ENCODE results near the gene ESCO1. TPM values are rescaled to one million over a fixed set of nuclear protein-coding genes. Genes with fewer than 3 reads are reported as not detected.
A peak's percentile ranks its signal among the peaks of the same experiment; 100 is the strongest.

The ESCO1 gene, protein sequence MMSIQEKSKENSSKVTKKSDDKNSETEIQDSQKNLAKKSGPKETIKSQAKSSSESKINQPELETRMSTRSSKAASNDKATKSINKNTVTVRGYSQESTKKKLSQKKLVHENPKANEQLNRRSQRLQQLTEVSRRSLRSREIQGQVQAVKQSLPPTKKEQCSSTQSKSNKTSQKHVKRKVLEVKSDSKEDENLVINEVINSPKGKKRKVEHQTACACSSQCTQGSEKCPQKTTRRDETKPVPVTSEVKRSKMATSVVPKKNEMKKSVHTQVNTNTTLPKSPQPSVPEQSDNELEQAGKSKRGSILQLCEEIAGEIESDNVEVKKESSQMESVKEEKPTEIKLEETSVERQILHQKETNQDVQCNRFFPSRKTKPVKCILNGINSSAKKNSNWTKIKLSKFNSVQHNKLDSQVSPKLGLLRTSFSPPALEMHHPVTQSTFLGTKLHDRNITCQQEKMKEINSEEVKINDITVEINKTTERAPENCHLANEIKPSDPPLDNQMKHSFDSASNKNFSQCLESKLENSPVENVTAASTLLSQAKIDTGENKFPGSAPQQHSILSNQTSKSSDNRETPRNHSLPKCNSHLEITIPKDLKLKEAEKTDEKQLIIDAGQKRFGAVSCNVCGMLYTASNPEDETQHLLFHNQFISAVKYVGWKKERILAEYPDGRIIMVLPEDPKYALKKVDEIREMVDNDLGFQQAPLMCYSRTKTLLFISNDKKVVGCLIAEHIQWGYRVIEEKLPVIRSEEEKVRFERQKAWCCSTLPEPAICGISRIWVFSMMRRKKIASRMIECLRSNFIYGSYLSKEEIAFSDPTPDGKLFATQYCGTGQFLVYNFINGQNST
- total RNA-seq (2012; rRNA removed) = 4.5 and 11.4 TPM in 2 replicates
- polyA plus RNA-seq (2012; rRNA removed) = 2.2 and 3.1 TPM in 2 replicates
- polyA plus RNA-seq (2012; cell fraction: cytosol; rRNA removed) = 0.22 and 0.25 TPM in 2 replicates
- polyA plus RNA-seq (2012; cell fraction: nucleus; rRNA removed; ENCODE audit: low replicate concordance) = 2.4 and 3.6 TPM in 2 replicates
- percentile 80 among the genes with signal in this experiment for Bru-seq, nascent RNA
- BruChase-seq, experiment 1, labeled RNA remaining after a 6-hour chase = percentile 84 among the genes with signal in this experiment
- percentile 80 among the genes with signal in this experiment for BruChase-seq, experiment 2, labeled RNA remaining after a 2-hour chase
- long read RNA-seq, full-length matches to known transcripts = 1 of 5 reads
- long read RNA-seq, partial matches to known transcripts = 4 of 5 reads
- long read RNA-seq, other reads (novel, unspliced or antisense) = 0 of 5 reads

DNA sequence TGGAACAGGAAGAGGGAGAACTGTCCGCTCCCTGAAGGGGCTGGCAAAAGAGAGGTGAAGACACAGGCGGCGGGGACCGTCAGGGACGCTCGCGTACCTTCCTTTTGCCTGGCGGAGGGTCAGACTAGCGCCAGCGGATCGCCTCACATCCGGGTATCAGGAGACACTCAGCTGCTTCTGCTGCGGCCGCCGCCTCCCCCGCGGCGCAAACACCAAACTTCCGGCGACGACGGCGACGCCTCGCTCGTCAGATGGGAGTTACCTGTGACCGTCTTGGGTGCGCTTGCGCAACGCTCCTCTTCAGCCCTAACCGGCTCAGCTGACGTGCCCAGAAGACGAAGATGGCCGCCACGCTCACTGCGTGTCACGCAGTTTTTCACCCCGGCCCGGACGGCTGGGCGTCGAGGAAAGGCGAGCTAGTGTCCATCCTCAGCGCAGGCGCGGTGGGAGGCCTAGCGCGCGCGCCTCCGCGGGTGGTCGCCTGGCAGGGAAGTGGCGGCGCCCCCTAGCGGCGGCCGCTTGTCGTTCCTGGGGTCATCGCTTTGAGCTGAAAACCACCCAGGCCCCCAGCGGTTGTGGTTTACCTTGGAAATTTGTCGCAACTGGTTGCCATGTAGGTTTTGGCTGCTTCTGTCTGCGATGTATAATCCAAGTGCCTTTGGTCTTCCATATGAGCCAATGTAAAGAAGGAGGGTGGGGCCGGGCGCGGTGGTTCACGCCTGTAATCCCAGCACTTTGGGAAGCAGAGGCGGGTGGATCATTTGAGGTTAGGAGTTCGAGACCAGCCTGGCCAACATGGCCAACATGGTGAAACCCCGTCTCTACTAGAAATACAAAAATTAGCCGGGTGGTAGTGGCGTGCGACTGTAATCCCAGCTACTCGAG lies at the start of gene ESCO1:
Gene ESCO1, minus strand, starts transcription at position 179 of the 885 bp plus-strand sequence. CDS start 25,861 bp downstream, outside the sequence.
- 0 out of 2 replicates have a peak, but pooled peaks cover 3% of the 10 kb centered on the region for H3K4me1 ChIP-seq (ENCODE audit: control insufficient read depth, insufficient read depth, low read length)
- H4K8ac ChIP-seq (ENCODE audit: low read depth in 2 of 2, low read length in 2 of 2) = peak within 1 kb of the TSS; percentile 58 to 91
- 6% methylated on average over 44 of the region's 74 CpGs; no CpG with 5 or more reads in 1 of the 2 experiments for WGBS, 2 experiments (ENCODE audit: extremely low coverage in 2 of 2, insufficient read length in 1 of 2)
- H3K14ac ChIP-seq (replicated peaks; ENCODE audit: low read depth, low read length) = peak within 1 kb of the TSS; percentile 93
- DNase-seq (peak; percentile 98), ATAC-seq (ENCODE audit: low read depth) (peak; percentile 92)
- H3K79me1 ChIP-seq (ENCODE audit: low read depth in 1 of 2, low read length in 2 of 2) = peaks cover 7 to 24% of the 10 kb centered on the region in 2 experiments
- peak within 1 kb of the TSS; percentile 92 for H3K9ac ChIP-seq (ENCODE audit: low read depth, low read length)
- in situ Hi-C loops (cut with MboI; ENCODE audit: low sequenced_read_pairs) = no loop called here
- H3K9me1 ChIP-seq (ENCODE audit: insufficient read depth, low read length) = no peaks in the 10 kb centered on the region
- dilution Hi-C loops (cut with HindIII; ENCODE audit: low sequenced_read_pairs, unreplicated experiment) = no loop called here
- H3K27ac ChIP-seq (ENCODE audit: insufficient read depth, low read length) = peak within 1 kb of the TSS; percentile 90
- H2BK15ac ChIP-seq (ENCODE audit: low read depth, low read length) = no peak within 1 kb of the TSS
- CTCF ChIA-PET = interaction anchor here (0.6 to 2.0 kb wide), 13 partner anchors 9 to 1034 kb away, joined by 3 to 14 read pairs (median 4); partner anchors contain the start of gene SNRPD1
- H4K91ac ChIP-seq (ENCODE audit: insufficient read depth, low read depth, low read length) = peak within 1 kb of the TSS; percentile 82
- intact Hi-C loops (cut with micrococcal nuclease) = loop anchor here (1.0 to 5.0 kb wide), 2 partner anchors 111 to 403 kb away; no protein-coding TSS in a partner anchor
- H2AFZ ChIP-seq (replicated peaks; ENCODE audit: low read length, poor library complexity) = peak within 1 kb of the TSS; percentile 98
- peak within 1 kb of the TSS; percentile 70 for H4K5ac ChIP-seq (ENCODE audit: low read depth, low read length)
- peak within 1 kb of the TSS; percentile 44; the same call in 1 of the 2 replicates for H2BK120ac ChIP-seq (ENCODE audit: low read depth, low read length)
- no TSS peak for BruUV-seq (replicated peaks)
- H2AK9ac ChIP-seq (replicated peaks; ENCODE audit: low read depth, low read length, poor library complexity) = peak within 1 kb of the TSS; percentile 91
- H3K4me3 ChIP-seq (ENCODE audit: insufficient read depth, low read depth, low read length) = peak within 1 kb of the TSS; percentile 81
- peak within 1 kb of the TSS; percentile 82 for H2BK5ac ChIP-seq (ENCODE audit: low read depth, low read length, poor library complexity, severe bottlenecking)
- peak within 1 kb of the TSS; percentile 63; the same call in 1 of the 2 replicates for H3K56ac ChIP-seq (ENCODE audit: extremely low read depth, insufficient read depth, low read length)
- peak within 1 kb of the TSS; percentile 65 for H2AK5ac ChIP-seq (ENCODE audit: low read depth, low read length)
- H3K4me2 ChIP-seq (ENCODE audit: low read depth, low read length) = peak within 1 kb of the TSS; percentile 91
- H3K23ac ChIP-seq (ENCODE audit: low read depth, low read length) = peak within 1 kb of the TSS; percentile 95
- POLR2A ChIA-PET (ENCODE audit: unreplicated experiment) = no interaction called here
- no peaks in the 10 kb centered on the region for H3K27me3 ChIP-seq (ENCODE audit: control insufficient read depth, insufficient read depth, low read length)
- H4K20me1 ChIP-seq (ENCODE audit: insufficient read depth, low read length) = no peaks in the 10 kb centered on the region
- H3K4ac ChIP-seq (ENCODE audit: low read depth, low read length) = peak within 1 kb of the TSS; percentile 86
- H2BK20ac ChIP-seq (ENCODE audit: low read depth, low read length) = no peak within 1 kb of the TSS
- H3K9me3 ChIP-seq (ENCODE audit: control insufficient read depth, insufficient read depth, low read length) = no peaks in the 10 kb centered on the region
- peak within 1 kb of the TSS; percentile 66 for H3K18ac ChIP-seq (ENCODE audit: low read depth, low read length)
- H3K36me3 ChIP-seq (ENCODE audit: control insufficient read depth, insufficient read depth, low read length) = no peaks in the 10 kb centered on the region
- TF ChIP-seq RFX5 (IDR thresholded peaks at IDR 0.05; ENCODE audit: low read depth, low read length) = peak; percentile 92
- TF ChIP-seq, protein P1, sequence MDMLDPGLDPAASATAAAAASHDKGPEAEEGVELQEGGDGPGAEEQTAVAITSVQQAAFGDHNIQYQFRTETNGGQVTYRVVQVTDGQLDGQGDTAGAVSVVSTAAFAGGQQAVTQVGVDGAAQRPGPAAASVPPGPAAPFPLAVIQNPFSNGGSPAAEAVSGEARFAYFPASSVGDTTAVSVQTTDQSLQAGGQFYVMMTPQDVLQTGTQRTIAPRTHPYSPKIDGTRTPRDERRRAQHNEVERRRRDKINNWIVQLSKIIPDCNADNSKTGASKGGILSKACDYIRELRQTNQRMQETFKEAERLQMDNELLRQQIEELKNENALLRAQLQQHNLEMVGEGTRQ (IDR thresholded peaks at IDR 0.05; ENCODE audit: low read depth, low read length) = peak; percentile 49; the same call in 1 of the 2 replicates
- TF ChIP-seq CEBPB (IDR thresholded peaks at IDR 0.05; ENCODE audit: low read depth, low read length) = peak; percentile 100
- peak; percentile 93 for TF ChIP-seq POLR2A (IDR thresholded peaks at IDR 0.05; ENCODE audit: low read depth, low read length)
- peak; percentile 55; the same call in 1 of the 2 replicates for TF ChIP-seq MAZ (IDR thresholded peaks at IDR 0.05; ENCODE audit: borderline replicate concordance, low read depth, low read length)
- TF ChIP-seq, protein P2, sequence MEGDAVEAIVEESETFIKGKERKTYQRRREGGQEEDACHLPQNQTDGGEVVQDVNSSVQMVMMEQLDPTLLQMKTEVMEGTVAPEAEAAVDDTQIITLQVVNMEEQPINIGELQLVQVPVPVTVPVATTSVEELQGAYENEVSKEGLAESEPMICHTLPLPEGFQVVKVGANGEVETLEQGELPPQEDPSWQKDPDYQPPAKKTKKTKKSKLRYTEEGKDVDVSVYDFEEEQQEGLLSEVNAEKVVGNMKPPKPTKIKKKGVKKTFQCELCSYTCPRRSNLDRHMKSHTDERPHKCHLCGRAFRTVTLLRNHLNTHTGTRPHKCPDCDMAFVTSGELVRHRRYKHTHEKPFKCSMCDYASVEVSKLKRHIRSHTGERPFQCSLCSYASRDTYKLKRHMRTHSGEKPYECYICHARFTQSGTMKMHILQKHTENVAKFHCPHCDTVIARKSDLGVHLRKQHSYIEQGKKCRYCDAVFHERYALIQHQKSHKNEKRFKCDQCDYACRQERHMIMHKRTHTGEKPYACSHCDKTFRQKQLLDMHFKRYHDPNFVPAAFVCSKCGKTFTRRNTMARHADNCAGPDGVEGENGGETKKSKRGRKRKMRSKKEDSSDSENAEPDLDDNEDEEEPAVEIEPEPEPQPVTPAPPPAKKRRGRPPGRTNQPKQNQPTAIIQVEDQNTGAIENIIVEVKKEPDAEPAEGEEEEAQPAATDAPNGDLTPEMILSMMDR (conservative IDR thresholded peaks at IDR 0.05; ENCODE audit: low read depth, low read length) = peak; percentile 98
- TF ChIP-seq SMC3 (IDR thresholded peaks at IDR 0.05; ENCODE audit: low read depth, low read length) = peak; percentile 41; the same call in 1 of the 2 replicates
- TF ChIP-seq MAFK (IDR thresholded peaks at IDR 0.05; ENCODE audit: low read depth, low read length) = no peak; the same call in 1 of the 2 replicates

Data from IMR-90 (cell line).